GM21723 (cell line): ENCODE measurements around the gene ZDHHC20.
"Not testable (repeated sequence)": the region's sequence is repeated elsewhere in the genome, so short reads cannot be mapped to it uniquely, and the experiment has no call there.

Experiments used
- ATAC-seq: cut with Tn5 transposase; IDR thresholded peaks from one replicate; pipeline ENCODE4 v1.9.1; 2021; ENCODE audit warnings: mild to moderate bottlenecking, moderate library complexity; ENCODE audit not compliant: unreplicated experiment

The ZDHHC20 gene

DNA sequence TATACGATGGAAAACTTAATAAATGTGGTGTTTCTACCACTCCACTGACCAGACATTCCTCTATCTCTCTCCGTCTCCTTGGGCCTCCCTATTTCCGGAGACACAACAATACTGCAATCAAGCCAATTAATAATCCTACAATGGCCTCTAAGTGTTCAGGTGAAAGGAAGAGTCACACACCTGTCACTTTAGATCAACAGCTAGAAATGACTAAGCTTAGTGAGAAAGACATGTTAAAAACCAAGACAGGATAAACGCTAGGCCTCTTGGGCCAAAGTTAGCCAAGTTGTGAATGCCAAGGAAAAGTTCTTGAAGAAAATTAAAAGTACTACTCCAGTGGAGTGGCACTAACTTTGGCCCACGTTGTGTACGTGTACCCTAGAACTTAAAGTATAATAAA lies 22.5 kb downstream of the ZDHHC20 start:
- ATAC-seq, result no peak

- ATAC-seq, result peak; percentile 99
These were observed 23.4 kb downstream of the ZDHHC20 start for GRCh38 chr13:21435687-21436151.

DNA sequence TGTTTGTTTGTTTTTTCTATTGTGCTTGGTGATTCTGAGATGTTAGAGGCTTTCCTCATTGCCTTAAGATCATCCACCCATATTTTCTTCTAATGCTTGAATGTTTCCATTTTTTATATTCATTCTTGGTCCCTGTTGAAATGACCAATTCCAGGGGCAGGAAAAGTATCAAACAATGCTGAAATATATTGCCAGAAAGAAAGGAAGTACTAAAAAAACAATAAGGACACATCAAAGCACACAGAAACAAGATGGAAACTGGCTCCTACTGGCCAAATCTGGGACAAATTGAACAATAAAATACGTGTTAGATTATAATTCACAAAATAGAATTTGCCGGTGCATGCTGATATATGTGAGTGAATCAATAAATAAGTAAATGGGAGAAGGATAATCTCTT lies 23.9 kb downstream of the ZDHHC20 start:
- ATAC-seq, result no peak

- ATAC-seq, result no peak
These were observed 24.5 kb downstream of the ZDHHC20 start for GRCh38 chr13:21434588-21434987.

- ATAC-seq, result no peak
These were observed 29.9 kb downstream of the ZDHHC20 start for GRCh38 chr13:21429211-21429610.

DNA sequence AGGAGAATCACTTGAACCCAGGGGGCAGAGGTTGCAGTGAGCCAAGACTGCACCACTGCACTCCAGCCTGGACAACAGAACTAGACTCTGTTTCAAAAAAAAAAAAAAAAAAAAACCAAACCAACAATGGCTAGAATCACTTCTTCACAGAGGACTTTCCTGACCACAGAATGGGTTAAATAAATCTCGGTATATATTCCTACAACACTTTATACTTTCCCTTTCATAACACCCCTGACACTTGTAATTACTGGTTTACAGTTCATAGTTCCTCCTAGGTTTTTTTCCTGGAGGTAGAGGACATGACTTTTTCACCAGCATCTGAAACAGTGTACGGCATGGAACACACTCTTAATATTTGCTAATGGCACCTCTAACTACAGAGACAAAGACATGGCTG lies 31.4 kb downstream of the ZDHHC20 start:
- ATAC-seq, result no peak

DNA sequence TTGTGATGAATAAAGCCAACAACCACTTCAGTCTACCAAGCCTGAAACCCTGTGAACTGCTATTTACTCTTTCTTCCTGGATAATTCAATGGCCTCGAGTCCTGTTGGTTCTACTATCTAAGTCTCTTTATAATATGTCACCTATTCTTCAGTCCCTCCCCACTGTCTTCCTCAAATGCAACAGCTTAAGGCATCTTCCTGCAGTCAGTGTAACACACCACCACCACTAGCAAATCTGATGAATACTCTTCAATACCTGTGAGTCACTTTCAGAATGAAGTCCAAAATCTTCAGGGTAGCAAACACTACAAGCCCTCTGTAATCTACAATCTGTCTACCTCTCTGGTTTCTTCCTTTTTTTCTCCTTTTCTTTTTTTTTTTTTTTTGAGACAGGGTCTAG lies 32.9 kb downstream of the ZDHHC20 start:
- no peak for ATAC-seq

- ATAC-seq, result no peak
These were observed 38.4 kb downstream of the ZDHHC20 start for GRCh38 chr13:21420706-21421105.

DNA sequence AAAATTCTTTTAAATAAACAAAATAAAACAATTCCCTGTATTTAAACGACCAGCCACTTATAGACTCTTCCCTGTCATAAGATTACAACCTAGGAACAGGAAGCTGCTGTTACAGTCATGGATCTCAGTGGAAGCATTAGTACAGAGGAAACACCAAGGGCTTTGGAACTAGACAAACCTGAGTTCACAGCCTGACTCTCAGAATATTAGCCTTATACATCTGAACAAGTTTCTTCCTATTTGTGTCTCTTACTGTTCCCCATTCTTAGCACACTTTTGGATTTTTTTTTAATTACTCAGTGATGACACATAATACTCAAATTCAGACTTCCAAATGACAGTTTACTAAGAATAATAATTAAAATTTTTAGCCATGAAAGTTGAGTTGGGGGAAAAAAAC lies 46.1 kb downstream of the ZDHHC20 start:
- no peak for ATAC-seq

DNA sequence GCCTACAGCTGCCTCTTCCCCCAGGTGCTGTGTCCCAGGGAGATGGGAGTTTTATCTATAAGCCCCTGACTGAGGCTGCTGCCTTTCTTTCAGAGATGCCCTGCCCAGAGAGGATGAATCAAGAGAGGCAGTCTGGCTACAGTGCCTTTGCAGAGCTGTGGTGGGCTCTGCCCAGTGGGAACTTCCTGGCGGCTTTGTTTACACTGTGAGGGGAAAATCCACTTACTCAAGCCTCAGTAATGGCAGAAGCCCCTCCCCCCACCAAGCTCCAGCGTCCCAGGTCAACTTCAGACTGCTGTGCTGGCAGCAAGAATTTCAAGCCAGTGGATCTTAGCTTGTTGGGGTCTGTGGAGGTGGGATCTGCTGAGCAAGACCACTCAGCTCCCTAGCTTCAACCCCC lies 48.6 kb downstream of the ZDHHC20 start:
- not testable (repeated sequence) for ATAC-seq

DNA sequence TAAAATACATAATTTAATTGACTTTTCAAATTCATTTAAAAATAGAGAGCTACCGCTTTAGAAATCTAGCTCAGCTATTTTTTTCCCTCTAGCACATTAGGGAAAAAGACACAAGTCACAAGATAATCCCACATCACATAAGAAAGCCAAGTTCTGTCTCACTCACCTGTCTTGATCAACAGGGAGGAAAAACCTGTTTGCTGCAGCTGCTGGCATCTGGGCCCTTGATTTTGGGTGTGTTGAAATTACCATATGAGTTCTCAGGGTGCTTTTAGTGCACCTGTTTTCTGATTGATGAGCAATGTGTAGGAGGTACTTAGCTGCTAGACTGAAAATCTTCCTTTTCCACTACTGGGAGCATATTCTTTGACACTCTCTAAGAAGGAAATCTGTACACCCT lies 53.8 kb downstream of the ZDHHC20 start:
- ATAC-seq, result no peak

DNA sequence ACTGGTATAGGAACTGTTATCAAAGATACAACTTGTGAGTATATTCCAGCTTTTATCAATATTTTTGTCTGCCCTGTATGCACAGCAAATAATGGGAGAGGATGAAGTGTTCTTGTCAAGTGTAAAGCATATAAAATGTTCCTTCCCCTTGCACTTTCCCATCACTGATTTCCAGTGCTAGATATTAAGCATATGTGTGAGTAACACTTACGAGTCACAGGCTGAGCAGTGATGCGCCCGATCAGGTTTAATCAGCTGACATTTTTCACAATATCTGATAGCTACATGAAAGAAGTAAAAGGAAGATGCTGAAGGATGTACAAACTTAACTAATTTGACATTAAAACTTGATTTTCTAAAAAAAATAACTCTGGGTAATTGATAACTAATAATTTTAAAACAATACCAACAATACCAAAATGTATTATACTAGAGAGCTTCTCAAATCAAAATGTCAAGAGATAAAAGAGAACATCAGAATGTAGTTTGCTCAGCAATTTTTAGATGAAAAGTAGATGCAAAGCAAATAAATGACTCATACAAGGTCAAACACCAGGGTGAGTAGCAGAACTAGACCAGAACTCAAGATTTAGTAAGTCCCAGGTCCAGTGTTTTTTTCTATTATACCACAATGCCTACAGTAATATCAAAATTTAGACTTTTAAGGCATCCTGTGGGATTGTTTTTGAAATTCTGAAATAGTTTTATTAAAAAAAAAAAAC lies 56.4 kb downstream of the ZDHHC20 start:
- no peak for ATAC-seq

GRCh38 chr13:21399741-21400140 lies 59.4 kb downstream of the ZDHHC20 start:
- ATAC-seq, result no peak

DNA sequence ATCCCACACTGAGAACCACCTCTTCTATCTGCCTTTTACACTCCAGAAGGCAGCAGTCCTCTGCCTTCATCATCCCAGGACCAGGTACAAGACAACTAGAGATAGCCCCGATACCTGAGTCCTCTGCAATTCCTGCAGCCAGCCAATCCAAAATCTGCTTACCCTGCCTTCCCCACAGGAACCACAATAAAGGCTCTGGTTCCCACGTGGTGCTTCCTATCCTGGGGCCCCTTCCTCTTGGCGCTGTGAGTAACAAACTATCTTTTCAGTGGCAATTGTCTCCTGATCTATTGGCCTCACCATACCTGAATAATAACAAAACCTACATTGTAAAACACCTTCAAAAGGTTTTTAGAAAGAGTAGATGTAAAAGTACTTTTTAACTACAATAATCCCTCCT lies 63.1 kb downstream of the ZDHHC20 start:
- no peak for ATAC-seq

DNA sequence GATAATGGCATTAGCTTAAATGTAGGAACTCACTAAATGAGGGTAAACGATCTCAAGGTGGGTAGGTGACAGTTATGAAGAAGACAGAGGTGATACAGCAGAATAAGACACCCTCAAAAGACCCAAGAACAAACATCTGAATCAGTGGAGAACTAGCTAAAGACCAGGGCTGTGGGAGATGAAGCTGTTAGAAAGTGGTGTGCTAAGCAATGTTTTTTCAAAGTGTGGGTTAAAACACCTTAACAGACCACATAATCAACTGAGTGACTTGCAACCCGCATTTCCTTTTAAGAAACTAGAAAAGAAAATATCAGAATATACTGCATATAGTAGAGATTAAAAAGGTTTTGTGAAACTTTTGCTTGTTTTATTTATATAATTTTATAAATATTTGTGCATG lies 70.0 kb downstream of the ZDHHC20 start:
- no peak for ATAC-seq

DNA sequence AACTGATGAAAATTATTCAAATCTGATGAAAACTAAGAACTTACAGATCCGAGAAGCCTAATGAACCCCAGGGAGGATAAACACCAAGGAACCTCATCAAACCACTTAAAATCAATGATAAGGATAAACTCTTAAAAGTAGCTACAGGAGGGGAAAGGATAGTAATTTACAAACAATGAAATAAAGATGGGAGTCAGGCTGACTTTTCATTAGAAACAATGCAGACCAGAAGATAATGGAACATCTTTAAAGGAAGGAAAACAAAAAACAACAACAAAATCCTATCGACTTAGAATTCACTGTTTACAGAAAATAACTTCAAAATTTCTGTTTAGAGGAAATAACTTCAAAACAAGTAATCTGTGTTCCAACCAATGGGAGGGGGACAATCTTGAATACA lies 73.4 kb downstream of the ZDHHC20 start:
- ATAC-seq, result no peak

- ATAC-seq, result no peak
These were observed 76.0 kb downstream of the ZDHHC20 start for GRCh38 chr13:21383090-21383489.

DNA sequence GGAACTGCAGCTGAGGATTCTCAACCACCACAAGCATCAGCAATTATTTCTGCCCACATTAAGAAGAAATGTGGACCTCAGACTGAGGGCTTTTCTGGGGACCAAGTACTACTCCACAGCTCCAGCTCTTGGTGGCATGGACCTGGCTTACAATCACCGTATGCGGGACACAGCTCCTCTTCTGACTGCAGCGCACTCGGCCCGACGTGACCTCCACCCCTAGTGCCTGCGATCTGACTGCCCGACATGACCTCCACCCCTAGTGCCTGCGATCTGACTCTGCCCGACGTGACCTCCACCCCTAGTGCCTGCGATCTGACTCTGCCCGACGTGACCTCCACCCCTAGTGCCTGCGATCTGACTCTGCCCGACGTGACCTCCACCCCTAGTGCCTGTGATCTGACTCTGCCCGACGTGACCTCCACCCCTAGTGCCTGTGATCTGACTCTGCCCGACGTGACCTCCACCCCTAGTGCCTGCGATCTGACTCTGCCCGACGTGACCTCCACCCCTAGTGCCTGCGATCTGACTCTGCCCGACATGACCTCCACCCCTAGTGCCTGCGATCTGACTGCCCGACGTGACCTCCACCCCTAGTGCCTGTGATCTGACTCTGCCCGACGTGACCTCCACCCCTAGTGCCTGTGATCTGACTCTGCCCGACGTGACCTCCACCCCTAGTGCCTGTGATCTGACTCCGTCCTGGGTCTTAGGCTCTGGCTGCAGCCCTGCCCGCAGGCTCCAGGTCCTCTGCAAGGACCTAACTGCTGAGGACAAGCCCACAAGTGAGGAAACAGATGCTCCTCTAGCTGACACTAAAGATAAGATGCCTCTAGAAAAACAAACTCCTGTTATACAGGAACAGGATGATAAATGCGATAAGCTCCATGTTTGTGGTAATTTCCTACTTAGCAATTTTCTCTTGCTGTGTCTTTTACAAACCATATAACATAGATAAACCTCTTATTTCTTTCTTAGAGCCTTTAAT lies 81.8 kb downstream of the ZDHHC20 start:
- ATAC-seq, result not testable (repeated sequence)

DNA sequence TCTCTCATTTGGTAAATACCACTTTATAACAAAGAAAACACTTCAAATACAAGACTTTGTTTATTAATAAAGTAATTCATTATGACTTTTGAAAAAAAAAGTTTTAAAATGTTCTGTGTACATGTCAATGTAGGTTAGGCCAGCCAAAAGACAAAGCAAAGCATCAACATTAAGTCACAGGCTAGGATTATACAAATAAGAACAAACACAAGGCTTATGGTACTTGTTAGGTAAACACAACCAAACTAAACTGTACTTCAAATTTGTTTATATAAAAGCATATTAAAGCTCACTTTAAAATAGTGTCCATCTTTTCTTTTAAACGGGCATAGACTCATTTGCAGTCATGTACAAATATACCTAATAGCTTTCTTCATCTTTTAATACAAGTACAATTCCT lies 86.6 kb downstream of the ZDHHC20 start:
- no peak for ATAC-seq

- no peak for ATAC-seq
These were observed 88.1 kb downstream of the ZDHHC20 start for GRCh38 chr13:21371011-21371410.

DNA sequence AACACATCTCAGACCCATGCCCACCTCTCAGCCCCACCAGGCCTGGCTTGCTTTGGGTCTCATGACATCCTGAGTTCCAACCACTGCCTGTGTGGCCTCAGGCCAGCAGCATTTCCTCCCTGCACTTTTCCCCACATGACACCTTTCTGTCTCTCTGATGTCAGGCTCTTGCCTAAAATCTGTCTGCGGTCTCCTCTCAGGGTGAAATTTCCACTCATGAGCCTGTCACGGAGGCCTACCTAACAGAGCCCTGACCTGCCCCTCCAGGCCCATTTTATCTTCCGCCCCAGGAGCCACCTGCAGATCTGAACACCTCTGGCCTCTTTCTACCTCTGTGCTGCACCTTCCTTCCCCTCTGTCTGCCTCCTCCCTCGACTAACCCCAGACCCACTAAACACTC lies 93.5 kb downstream of the ZDHHC20 start:
- ATAC-seq, result no peak

- no peak for ATAC-seq
These were observed 94.2 kb downstream of the ZDHHC20 start for GRCh38 chr13:21364916-21365315.
